BE2C (cell line): ENCODE results near the gene RAB3IL1.

Experiments used
- DNase-seq: peaks from one replicate; pipeline ENCODE4 v3.0.0-alpha.2; 2020
- H3K27me3 ChIP-seq: fragments of 250-450 bp; sonication (Bioruptor Pico); 2 replicates; pipeline ENCODE4 v1.5.1; 2020; ENCODE audit warnings: mild to moderate bottlenecking
- H3K36me3 ChIP-seq: fragments of 250-450 bp; sonication (Bioruptor Pico); 2 replicates; pipeline ENCODE4 v1.5.1; 2020; ENCODE audit warnings: mild to moderate bottlenecking
- H3K4me1 ChIP-seq: fragments of 250-450 bp; sonication (Bioruptor Pico); 2 replicates; pipeline ENCODE4 v1.5.1; 2020
- H3K4me3 ChIP-seq: 2 replicates; pipeline ENCODE4 v1.5.1; 2011; ENCODE audit warnings: low read depth, low read length
- H3K9me3 ChIP-seq: fragments of 250-450 bp; sonication (Bioruptor Pico); 2 replicates; pipeline ENCODE4 v1.5.1; 2020
- TF ChIP-seq, protein P1 (sequence below): IDR thresholded peaks from 2 replicates; pipeline ENCODE4 v1.5.1; 2012; ENCODE audit warnings: mild to moderate bottlenecking, low read depth, low read length

RAB3IL1 gene

DNA sequence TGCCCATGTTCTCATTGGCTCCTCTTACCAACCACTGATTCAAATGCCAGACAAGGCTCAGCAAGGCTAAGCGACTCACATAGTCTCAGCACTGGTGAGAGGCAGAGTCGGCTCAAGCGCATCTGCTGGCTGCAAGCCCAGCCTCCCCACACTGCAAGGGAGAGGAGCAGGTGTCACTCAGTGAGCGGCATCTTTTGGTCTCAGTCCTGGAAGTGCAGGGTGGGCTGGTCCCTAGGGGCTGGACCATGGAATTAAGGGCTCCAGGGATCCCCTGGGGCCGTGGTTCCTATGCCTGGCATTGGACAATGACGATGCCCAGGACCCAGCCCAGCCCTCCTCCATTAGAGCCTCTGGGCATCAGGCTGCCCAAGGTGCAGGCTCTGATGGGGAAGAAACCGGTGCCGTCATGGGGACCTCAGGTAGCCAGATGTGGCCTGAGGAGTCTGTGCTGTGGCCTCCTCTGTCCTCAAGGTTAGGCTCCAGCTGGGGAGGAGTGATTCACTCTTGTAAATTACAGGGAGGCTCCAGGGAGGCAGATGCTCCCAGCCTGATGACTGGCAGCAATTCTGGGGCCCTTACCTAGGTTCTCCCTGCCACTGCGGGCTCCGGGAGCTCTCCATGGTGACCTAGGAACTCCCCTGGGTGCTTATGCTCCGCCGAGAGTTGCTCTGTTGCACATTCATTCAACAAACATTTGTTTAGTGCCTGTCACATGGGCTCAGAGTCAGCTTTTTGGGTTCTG, 61.3 kb downstream of the RAB3IL1 start:
- Histone ChIP-seq H3K9me3 (no peaks in the 10 kb centered on the region), H3K4me1 (no peaks in the 10 kb centered on the region), H3K4me3 (no peak overlapping the region), H3K27me3 (no peaks in the 10 kb centered on the region), H3K36me3 (peaks cover 7% of the 10 kb centered on the region; the same call in 1 of the 2 replicates)
- DNase-seq: peak; percentile 60
- TF ChIP-seq, protein P1, sequence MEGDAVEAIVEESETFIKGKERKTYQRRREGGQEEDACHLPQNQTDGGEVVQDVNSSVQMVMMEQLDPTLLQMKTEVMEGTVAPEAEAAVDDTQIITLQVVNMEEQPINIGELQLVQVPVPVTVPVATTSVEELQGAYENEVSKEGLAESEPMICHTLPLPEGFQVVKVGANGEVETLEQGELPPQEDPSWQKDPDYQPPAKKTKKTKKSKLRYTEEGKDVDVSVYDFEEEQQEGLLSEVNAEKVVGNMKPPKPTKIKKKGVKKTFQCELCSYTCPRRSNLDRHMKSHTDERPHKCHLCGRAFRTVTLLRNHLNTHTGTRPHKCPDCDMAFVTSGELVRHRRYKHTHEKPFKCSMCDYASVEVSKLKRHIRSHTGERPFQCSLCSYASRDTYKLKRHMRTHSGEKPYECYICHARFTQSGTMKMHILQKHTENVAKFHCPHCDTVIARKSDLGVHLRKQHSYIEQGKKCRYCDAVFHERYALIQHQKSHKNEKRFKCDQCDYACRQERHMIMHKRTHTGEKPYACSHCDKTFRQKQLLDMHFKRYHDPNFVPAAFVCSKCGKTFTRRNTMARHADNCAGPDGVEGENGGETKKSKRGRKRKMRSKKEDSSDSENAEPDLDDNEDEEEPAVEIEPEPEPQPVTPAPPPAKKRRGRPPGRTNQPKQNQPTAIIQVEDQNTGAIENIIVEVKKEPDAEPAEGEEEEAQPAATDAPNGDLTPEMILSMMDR: no peak

DNA sequence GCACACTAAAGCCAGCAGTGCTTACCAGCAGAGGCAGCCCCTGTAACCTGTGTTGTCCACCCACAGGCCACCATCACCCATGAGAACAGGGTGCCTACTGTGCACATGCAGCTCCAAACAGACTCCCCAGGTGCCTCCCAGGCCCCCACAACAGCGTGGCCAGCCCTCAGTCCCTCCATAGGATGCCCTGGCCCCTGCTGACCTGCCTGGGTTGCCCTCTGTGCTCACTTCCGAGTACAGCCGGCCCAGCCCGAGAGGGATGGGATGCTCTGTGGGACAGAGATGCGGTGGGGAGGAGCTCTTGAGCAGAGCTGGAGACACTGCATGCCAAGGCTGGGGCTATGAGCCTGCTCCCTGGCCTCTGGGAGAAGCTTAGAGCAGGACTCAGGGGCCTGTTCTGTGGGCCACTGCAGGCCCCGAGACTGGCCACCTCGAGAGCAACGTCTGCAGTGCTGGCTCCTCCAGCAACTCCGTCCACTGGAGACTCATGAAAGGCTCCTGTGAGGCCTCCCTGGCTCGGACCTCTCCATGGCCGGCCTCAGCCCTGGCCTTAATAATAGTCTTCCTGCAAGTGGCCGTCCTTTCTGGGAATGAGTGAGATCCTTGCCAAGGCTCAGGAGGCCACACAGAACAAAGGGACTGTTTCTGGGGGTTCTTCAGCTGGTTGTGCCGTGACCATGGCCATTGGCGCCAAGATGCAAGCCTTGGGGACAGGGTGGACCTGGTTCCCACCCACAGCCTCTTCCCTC, 62.2 kb downstream of the RAB3IL1 start:
- no peaks in the 10 kb centered on the region for H3K4me1 ChIP-seq
- peaks cover 7% of the 10 kb centered on the region; the same call in 1 of the 2 replicates for H3K36me3 ChIP-seq
- TF ChIP-seq, protein P1: no peak
- no peak for DNase-seq
- no peak overlapping the region for H3K4me3 ChIP-seq
- no peaks in the 10 kb centered on the region for H3K9me3 ChIP-seq
- no peaks in the 10 kb centered on the region for H3K27me3 ChIP-seq

DNA sequence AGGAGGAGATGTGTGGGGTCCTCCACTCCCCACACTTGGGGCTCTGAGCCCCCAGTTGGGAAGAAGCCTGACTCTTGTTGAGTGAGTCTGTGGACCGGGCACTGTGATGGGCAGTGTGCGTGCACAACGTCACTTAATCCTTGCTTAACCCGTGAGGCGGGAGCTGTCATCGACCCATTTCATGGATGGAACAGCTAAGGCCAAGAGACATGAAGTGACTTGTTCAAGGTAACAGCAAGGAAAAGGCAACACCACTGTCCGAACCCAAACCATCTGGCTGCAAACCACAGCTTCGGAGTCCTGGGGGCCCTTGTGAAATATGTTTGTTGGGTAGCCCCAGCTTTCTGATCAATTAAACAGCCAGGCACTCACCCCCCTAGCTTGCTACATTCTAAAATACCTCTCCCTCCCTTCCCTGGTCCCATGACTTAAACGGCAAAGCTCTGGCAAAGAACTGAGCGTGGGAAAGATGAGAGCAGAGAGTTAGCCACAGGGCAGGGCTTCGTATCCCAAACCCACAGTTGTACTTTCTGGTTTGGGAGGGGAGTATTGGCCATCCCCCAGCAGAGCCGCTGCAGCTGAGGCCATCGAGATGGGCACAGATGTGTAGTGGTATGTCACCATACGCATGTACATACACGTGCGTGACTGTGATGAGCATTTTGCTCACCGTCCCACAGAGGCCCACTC, 63.0 kb downstream of the RAB3IL1 start:
- Histone ChIP-seq H3K4me3 (no peak overlapping the region), H3K27me3 (no peaks in the 10 kb centered on the region), H3K9me3 (no peaks in the 10 kb centered on the region), H3K36me3 (peaks cover 7% of the 10 kb centered on the region; the same call in 1 of the 2 replicates), H3K4me1 (no peaks in the 10 kb centered on the region)
- DNase-seq: no peak
- TF ChIP-seq, protein P1: no peak

DNA sequence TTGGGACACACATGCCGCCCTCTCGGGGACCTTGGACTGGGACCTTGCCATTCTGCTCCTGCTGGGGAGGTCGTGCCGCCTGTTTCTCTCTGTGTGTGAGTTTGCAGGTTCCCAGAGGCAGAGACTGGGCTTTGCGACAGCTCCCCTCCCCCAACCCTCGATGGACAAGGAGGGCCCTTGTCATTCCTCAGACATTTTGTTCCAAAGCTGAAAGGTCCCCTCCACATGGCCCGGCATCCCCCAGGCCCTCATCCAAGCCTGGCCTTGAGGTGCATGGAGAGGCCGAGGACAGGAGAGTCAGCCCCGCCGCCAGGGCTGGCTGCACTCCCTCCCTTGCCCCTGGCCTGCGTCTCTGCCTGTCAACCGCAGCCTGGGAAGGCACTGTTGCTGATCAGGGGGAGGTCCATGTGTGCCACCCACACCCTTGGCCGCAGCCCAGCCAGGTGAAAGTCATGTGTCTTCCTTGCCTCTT, 63.6 kb downstream of the RAB3IL1 start:
- TF ChIP-seq, protein P1: no peak
- Histone ChIP-seq H3K4me3 (no peak overlapping the region), H3K4me1 (no peaks in the 10 kb centered on the region), H3K27me3 (no peaks in the 10 kb centered on the region), H3K9me3 (no peaks in the 10 kb centered on the region), H3K36me3 (peaks cover 11% of the 10 kb centered on the region)
- no peak for DNase-seq

DNA sequence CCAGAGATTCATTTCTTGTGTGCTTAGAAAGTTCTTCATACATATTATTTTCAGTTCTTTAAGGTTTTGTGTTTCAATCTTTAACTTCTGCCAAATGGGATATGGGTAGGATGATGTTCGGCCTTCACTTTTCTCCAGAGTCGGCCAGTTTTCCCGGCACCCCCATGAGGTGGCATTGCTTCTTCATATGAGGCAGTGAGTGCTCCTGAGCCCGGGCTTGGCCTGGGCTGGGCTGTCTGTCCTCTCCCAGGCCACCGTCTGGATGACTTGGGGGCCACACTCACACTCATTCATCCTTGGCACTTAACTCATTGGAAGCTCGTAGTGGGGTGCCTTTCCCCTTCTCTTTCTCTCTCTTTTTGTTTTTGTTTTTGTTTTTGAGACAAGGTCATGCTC, 65.5 kb downstream of the RAB3IL1 start:
- Histone ChIP-seq H3K36me3 (peaks cover 22% of the 10 kb centered on the region), H3K9me3 (no peaks in the 10 kb centered on the region), H3K27me3 (no peaks in the 10 kb centered on the region), H3K4me3 (no peak overlapping the region), H3K4me1 (no peaks in the 10 kb centered on the region)
- DNase-seq: no peak
- TF ChIP-seq, protein P1: no peak
